GM23338 (cell line): ENCODE results near the gene ACOT13. TPM values are rescaled to one million over a fixed set of nuclear protein-coding genes. Genes with fewer than 3 reads are reported as not detected.

Experiments used
- ATAC-seq: fragments of 200-7000 bp; cut with Tn5 transposase; 3 replicates; pipeline ENCODE4 v1.9.1; 2020
- DNase-seq: peaks from one replicate; pipeline ENCODE4 v3.0.0-alpha.2; 2015; ENCODE audit warnings: low spot score
- H2AFZ ChIP-seq: fragments of 200-600 bp; sonication (generic); 2 replicates; pipeline ENCODE4 v1.8.0; 2016; ENCODE audit warnings: antibody characterized with exemption, mild to moderate bottlenecking, moderate library complexity
- H3F3A ChIP-seq: fragments of 200-600 bp; sonication (generic); replicated peaks from 2 replicates; pipeline ENCODE4 v1.8.0; 2017; ENCODE audit warnings: antibody characterized with exemption, mixed run types, low read depth
- H3K27ac ChIP-seq: fragments of 200-600 bp; sonication (generic); 2 replicates; pipeline ENCODE4 v1.6.1; 2016; ENCODE audit warnings: low read depth
- H3K27me3 ChIP-seq: fragments of 200-600 bp; sonication (generic); 2 replicates; pipeline ENCODE4 v1.8.0; 2016; ENCODE audit warnings: mild to moderate bottlenecking, mixed run types, moderate library complexity; ENCODE audit not compliant: insufficient read depth
- H3K36me3 ChIP-seq: fragments of 200-600 bp; sonication (generic); 2 replicates; pipeline ENCODE4 v1.8.0; 2016; ENCODE audit warnings: mild to moderate bottlenecking; ENCODE audit not compliant: insufficient read depth
- H3K4me1 ChIP-seq: fragments of 200-600 bp; sonication (generic); 2 replicates; pipeline ENCODE4 v1.8.0; 2016; ENCODE audit warnings: mild to moderate bottlenecking, moderate library complexity; ENCODE audit not compliant: insufficient read depth
- H3K4me2 ChIP-seq: fragments of 200-600 bp; sonication (generic); 2 replicates; pipeline ENCODE4 v1.7.1; 2017; ENCODE audit warnings: mixed run types
- H3K4me3 ChIP-seq: fragments of 200-600 bp; sonication (generic); 2 replicates; pipeline ENCODE4 v1.6.1; 2016; ENCODE audit warnings: mixed run types
- H3K79me2 ChIP-seq: fragments of 200-600 bp; sonication (generic); replicated peaks from 2 replicates; pipeline ENCODE4 v1.8.0; 2017; ENCODE audit warnings: mild to moderate bottlenecking; ENCODE audit not compliant: insufficient read depth
- H3K9me2 ChIP-seq: fragments of 200-600 bp; sonication (generic); 2 replicates; pipeline ENCODE4 v1.8.0; 2017; ENCODE audit not compliant: insufficient read depth
- H4K20me1 ChIP-seq: fragments of 200-600 bp; sonication (generic); replicated peaks from 2 replicates; pipeline ENCODE4 v1.8.0; 2017; ENCODE audit warnings: mild to moderate bottlenecking; ENCODE audit not compliant: insufficient read depth
- H3K27ac Mint-ChIP-seq: 2 replicates; pipeline ENCODE4 v1.8.0; 2020; ENCODE audit warnings: inconsistent platforms, mild to moderate bottlenecking, moderate library complexity, mixed read lengths
- H3K27me3 Mint-ChIP-seq: 3 replicates; pipeline ENCODE4 v1.8.0; 2022; ENCODE audit warnings: low read depth, mild to moderate bottlenecking, moderate library complexity, mixed read lengths, inconsistent platforms; ENCODE audit not compliant: insufficient read depth, poor library complexity
- H3K36me3 Mint-ChIP-seq: 3 replicates; pipeline ENCODE4 v1.8.0; 2021; ENCODE audit warnings: low read depth, mild to moderate bottlenecking, inconsistent platforms, moderate library complexity, mixed read lengths
- H3K4me1 Mint-ChIP-seq: 3 replicates; pipeline ENCODE4 v1.8.0; 2020; ENCODE audit warnings: mild to moderate bottlenecking, inconsistent platforms, mixed read lengths
- H3K4me3 Mint-ChIP-seq: 3 replicates; pipeline ENCODE4 v1.8.0; 2021; ENCODE audit warnings: moderate library complexity, mild to moderate bottlenecking, inconsistent platforms, mixed read lengths
- H3K9me3 Mint-ChIP-seq: 3 replicates; pipeline ENCODE4 v1.8.0; 2020; ENCODE audit warnings: moderate library complexity, mild to moderate bottlenecking, inconsistent platforms, mixed read lengths
- CREB1 ChIP-seq: fragments of 250-450 bp; sonication (Bioruptor Pico); IDR thresholded peaks from 2 replicates; pipeline ENCODE4 v1.5.0; 2020; ENCODE audit warnings: low read depth, mild to moderate bottlenecking, moderate library complexity
- CTCF ChIP-seq, 2 experiments: fragments of 200-600 bp in 1 of 2; sonication (generic) in 1 of 2; conservative IDR thresholded peaks; 2 replicates each; pipeline versions ENCODE4 v1.5.1 to v1.6.1; 2016 to 2017; ENCODE audit warnings: antibody characterized with exemption in 2 of 2, low read depth in 2 of 2, mild to moderate bottlenecking in 2 of 2, moderate library complexity in 1 of 2
- ETS1 ChIP-seq: IDR thresholded peaks from 2 replicates; pipeline ENCODE4 v1.6.1; 2016; ENCODE audit warnings: antibody characterized with exemption
- EZH2 ChIP-seq: fragments of 200-600 bp; sonication (generic); IDR thresholded peaks from one replicate; pipeline ENCODE4 v1.8.0; 2017; ENCODE audit warnings: antibody characterized with exemption, mild to moderate bottlenecking, low read depth; ENCODE audit not compliant: unreplicated experiment
- EZH2phosphoT487 ChIP-seq: fragments of 200-600 bp; sonication (generic); IDR thresholded peaks from one replicate; pipeline ENCODE4 v1.8.1; 2018; ENCODE audit warnings: antibody characterized with exemption; ENCODE audit not compliant: unreplicated experiment
- JUNB ChIP-seq: IDR thresholded peaks from one replicate; pipeline ENCODE4 v1.6.1; 2016; ENCODE audit warnings: antibody characterized with exemption; ENCODE audit not compliant: unreplicated experiment
- NANOG ChIP-seq: IDR thresholded peaks from 2 replicates; pipeline ENCODE4 v1.6.1; 2016; ENCODE audit warnings: antibody characterized with exemption, borderline replicate concordance
- POLR2AphosphoS5 ChIP-seq: IDR thresholded peaks from 2 replicates; pipeline ENCODE4 v1.6.1; 2016; ENCODE audit warnings: antibody characterized with exemption, low read depth
- REST ChIP-seq: IDR thresholded peaks from one replicate; pipeline ENCODE4 v1.6.1; 2018; ENCODE audit warnings: antibody characterized with exemption; ENCODE audit not compliant: unreplicated experiment
- STAT1 ChIP-seq: IDR thresholded peaks from one replicate; pipeline ENCODE4 v1.6.1; 2016; ENCODE audit warnings: antibody characterized with exemption; ENCODE audit not compliant: unreplicated experiment
- ZNF114 ChIP-seq: fragments of 250-450 bp; sonication (Bioruptor Pico); IDR thresholded peaks from 2 replicates; pipeline ENCODE4 v1.5.0; 2020; ENCODE audit warnings: mild to moderate bottlenecking, moderate library complexity
- ZNF331 ChIP-seq: fragments of 250-450 bp; sonication (Bioruptor Pico); IDR thresholded peaks from 2 replicates; pipeline ENCODE4 v1.5.0; 2020; ENCODE audit warnings: low read depth, mild to moderate bottlenecking, moderate library complexity
- ZNF462 ChIP-seq: fragments of 250-450 bp; sonication (Bioruptor Pico); IDR thresholded peaks from 2 replicates; pipeline ENCODE4 v1.5.0; 2020; ENCODE audit warnings: mild to moderate bottlenecking, moderate library complexity
- polyA plus RNA-seq: library from polyadenylated mRNA; unstranded; fragments of >200 nt; fragmentation: Nextera tagmentation; extraction: Ambion mirVana; gene quantifications from 2 replicates; pipeline ENCODE4 v1.2.1, GENCODE V29; 2016
- total RNA-seq: library from RNA; depleted of rRNA; stranded (reverse); fragments of >200 nt; shearing (Covaris generic); gene quantifications from 2 replicates; pipeline ENCODE4 v1.2.3, GENCODE V29; 2014

The ACOT13 gene
- total and polyA plus RNA-seq, 2 experiments from 2014 or later = 17.8 to 175 TPM

- DNase-seq = no peak
Observed at GRCh38 chr6:24702720-24703282, 35.9 kb downstream of the ACOT13 start.

More at GRCh38 chr6:24702720-24703282, 35.9 kb downstream of the ACOT13 start:
- Mint-ChIP-seq H3K4me1 (peaks cover 6% of the 10 kb centered on the region; the same call in 1 of the 3 replicates), H3K4me3 (no peak overlapping the region), H3K27ac (0 out of 2 replicates have a peak overlapping the region, but pooled peaks have one; percentile 73), H3K36me3 (peaks cover 86% of the 10 kb centered on the region), H3K9me3 (no peaks in the 10 kb centered on the region), H3K27me3 (peaks cover 3% of the 10 kb centered on the region)
- Histone ChIP-seq H3K4me2 (no peak overlapping the region), H2AFZ (no peak overlapping the region), H3K27ac (peak overlapping the region; percentile 62; the same call in 1 of the 2 replicates), H3K4me3 (no peak overlapping the region), H3K4me1 (no peaks in the 10 kb centered on the region), H3K36me3 (peaks cover 52% of the 10 kb centered on the region), H3F3A (peaks cover 31% of the 10 kb centered on the region; the same call in 1 of the 2 replicates), H3K27me3 (no peaks in the 10 kb centered on the region), H4K20me1 (peaks cover 5% of the 10 kb centered on the region; the same call in 1 of the 2 replicates), H3K79me2 (no peaks in the 10 kb centered on the region), H3K9me2 (no peaks in the 10 kb centered on the region)
- no peak for TF ChIP-seq EZH2phosphoT487
- no peak for TF ChIP-seq EZH2
- TF ChIP-seq ZNF331 (CRISPR knock-in tag) = no peak
- TF ChIP-seq CREB1 (CRISPR knock-in tag) = no peak
- no peak for TF ChIP-seq NANOG
- TF ChIP-seq STAT1 = no peak
- no peak for TF ChIP-seq ZNF462 (CRISPR knock-in tag)
- TF ChIP-seq POLR2AphosphoS5 = no peak; the same call in 1 of the 2 replicates
- TF ChIP-seq CTCF (conservative IDR thresholded peaks at IDR 0.05; ENCODE audit: low read depth in 2 of 2) = no peak
- no peak for TF ChIP-seq ZNF114 (CRISPR knock-in tag)
- TF ChIP-seq REST = no peak
- TF ChIP-seq JUNB = no peak
- no peak for TF ChIP-seq ETS1
- no peak; the same call in 2 of the 3 replicates for ATAC-seq
